Stimulated activated CD4-positive, alpha-beta T cell treated with anti-CD3 and anti-CD28 coated beads, TNF-alpha, amount 100 ng/mL, for 4 hours (primary cell): ENCODE results near the gene UGT3A2.

ENCODE experiments used
- DNase-seq, 3 experiments: peaks; one replicate each; pipeline ENCODE4 v3.0.0-alpha.2; 2020; ENCODE audit warnings: low read depth in 3 of 3

Gene UGT3A2

GRCh38 chr5:36066540-36067210 is at the start of gene UGT3A2:
Gene UGT3A2 (minus strand): TSS chr5:36066882. CDS start chr5:36066789, 93 bp downstream.
- no peak for DNase-seq

- DNase-seq, result no peak
Measured at GRCh38 chr5:36111238-36111637, 44.6 kb upstream of the UGT3A2 start.

- DNase-seq, result no peak
Measured at GRCh38 chr5:36108758-36109460, 42.2 kb upstream of the UGT3A2 start.

GRCh38 chr5:36105819-36106218 is 39.1 kb upstream of the UGT3A2 start:
- no peak for DNase-seq

DNA sequence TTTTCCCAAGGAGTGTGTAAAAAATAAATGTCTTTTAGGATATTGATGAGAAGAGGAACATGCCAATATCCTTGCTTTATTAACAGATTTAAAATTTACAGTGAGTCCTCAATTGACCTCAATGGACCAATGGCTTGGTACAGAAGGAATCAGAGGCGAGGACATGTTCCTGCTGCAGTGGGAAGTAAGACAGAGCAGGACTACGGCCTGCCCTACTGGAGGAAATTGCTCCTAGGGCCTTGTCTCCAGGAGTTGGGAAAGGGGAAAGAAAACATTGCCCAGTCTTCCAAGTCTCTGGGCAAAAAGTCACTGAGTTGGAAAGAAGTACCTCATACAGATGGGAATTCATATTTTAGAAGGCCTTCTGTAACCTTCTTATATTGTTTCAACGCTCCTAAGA is 33.1 kb upstream of the UGT3A2 start:
- no peak for DNase-seq

- DNase-seq, result no peak
Measured at GRCh38 chr5:36096486-36096885, 29.8 kb upstream of the UGT3A2 start.

DNA sequence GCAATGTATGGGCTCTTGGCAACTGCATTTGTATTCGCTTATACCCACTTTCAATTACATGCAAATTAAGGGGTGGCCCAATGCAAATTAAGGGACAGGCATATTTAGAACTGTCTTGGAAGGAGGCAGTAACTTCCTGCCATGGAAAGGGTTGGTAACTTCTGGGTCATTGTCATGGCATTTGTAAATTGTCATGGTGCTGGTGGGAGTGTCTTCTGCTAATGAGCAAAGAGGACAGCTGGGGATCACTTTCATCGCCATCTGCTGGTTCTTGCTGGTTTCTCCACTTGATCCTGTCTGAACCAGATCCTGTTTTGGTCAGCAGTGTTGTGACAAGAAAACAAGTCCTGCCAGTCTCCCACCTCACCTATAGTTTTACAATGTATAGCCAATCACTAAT is 23.3 kb upstream of the UGT3A2 start:
- no peak for DNase-seq

DNA sequence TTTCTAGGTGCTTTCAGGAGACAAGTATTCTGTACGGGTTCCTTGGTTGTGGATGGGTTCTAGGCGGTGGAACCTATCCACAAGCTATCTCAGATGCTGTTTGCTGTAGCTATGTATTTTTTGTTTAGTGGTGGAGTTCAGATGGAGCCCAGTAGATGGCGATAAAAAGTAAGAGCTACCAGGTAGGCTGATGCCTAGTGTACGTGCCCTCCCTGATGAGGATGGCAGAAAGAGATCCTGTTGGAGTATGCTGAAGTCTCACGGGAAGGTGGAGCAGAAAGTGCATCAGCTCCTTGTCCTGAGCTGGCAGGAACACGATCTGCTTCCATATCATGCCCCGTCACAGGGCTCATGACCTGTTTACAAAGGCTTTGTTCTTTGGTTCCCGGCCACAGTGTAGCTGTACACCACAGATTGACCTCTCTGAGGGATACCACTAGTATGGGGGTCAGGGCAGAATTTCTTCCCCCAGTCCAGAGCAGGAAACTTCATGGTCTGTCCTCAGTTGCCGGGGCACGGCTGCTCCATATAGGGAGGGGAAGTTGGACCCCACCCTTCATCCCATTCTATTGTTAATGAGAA is 12.6 kb upstream of the UGT3A2 start:
- no peak for DNase-seq

DNA sequence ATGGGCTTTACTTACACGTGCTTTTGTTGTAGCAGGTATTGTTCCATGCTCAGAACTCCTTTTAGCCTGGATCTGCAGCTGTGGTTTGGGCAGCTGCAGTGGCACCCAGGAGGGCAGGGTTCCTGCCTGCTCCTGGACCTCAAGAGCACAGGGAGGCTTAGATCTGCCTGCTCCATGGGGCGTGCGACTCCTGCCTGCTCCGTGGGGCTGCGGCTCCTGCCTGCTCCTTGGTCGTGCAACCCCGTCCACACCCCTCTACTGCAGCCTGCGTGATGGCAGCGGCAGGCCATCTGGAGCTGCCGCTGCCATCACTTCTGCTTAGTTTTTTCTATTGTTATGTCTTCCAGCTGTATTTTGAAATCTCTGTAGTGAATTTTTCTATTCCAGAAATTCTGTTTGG is 11.7 kb upstream of the UGT3A2 start:
- DNase-seq, result no peak

GRCh38 chr5:36073595-36074216 is 7.0 kb upstream of the UGT3A2 start:
- no peak for DNase-seq

DNA sequence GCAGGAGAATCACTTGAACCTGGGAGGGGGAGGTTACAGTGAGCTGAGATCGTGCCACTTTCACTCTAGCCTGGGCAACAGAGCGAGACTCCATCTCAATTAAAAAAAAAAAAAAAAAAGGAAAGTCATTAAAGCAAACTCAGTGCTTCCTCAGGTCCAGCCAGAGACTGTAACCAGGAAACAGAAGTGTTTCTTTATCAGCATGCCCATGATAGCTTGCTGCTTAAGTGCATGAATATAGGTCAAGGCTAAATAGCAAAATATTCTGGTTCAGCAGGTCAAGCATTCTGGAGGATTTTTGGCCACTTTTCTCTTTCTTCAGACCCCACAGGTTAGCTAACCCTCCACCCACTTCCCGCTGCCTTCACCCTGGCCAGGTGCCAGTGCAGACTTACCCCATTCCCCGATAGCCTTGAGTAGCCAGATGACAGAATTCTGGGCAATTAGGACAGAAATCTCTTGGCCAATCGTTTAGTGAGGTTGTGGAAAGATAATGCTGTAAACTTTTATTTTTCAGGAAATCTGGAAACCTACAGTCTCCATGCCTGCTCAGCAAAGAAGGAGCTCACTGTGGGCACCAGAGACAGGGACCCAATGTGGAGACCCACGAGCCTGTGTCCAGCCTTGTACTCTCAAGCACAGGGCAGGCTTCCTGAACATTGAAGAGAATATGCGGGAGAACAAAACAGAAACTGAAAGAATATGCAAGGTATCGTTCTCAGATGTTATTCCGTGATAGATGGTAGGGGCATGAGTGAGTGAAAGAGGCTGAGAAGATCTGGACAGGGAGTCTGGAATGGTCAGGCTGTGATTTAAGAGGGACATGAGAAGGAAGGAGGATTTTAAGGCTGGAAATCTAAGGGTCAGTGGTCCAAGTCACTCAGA is 4.2 kb upstream of the UGT3A2 start:
- no peak for DNase-seq

GRCh38 chr5:36068751-36069281 is 2.1 kb upstream of the UGT3A2 start:
- DNase-seq, result no peak

- DNase-seq, result no peak
Measured at GRCh38 chr5:36066001-36066539, 612 bp downstream of the UGT3A2 start.

- no peak for DNase-seq
Measured at GRCh38 chr5:36060420-36060887, 6.2 kb downstream of the UGT3A2 start.

DNA sequence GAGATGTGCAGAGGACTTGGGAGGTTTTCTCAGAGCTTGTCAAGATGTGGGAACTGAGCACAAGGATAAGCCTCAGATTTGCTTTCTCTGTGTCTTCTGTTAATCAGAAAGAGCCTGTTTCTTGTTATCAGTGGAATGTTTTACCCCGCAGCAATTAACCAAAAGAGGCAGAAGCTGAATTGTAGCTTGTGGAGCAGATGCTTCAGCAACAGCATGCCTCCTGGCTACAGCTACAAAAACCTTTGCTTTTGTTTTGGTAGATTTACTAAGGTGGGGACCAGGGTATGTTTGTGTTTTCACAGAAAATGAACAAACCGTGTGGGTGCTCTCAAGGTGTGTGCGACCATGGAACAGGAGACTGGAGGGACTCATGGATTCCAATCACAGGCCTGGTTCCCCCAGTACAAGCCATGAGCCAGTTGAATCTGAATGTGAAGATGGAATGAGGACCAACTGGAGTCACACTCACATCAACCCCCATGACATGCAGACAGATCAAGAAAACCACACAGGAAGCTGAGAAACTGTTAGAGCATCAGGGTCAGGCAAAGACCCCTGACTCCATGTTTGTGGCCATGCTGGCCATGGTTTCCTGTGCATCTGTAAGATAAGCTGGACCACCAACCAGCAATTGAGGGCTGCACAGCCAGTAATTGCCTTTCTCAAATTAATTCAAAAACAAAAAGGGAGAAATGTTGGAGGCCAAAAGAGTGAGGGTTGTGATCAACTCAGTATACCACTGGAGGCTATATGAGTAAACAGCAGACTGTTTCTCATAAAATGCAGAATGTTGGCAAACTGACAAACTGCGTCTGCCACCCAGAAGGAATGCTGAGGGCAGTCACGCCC is 6.9 kb downstream of the UGT3A2 start:
- no peak for DNase-seq

DNA sequence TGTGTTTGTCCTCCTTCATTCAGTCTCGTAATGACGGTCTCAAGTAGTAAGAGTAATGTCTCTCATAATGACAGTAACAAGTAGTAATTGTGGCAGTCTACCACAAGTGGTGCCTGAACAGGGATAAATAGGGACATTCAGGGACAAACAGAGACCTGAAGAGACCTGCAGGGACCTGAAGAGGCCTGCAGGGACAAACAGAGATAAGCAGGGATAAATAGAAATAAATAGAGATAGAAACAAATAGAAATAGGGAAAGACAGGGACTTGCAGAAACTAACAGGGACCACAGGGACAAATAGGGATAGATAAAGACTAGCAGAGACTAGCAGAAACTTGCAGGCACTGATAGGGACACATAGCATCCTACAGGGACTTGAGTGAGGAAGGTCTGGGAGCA is 7.9 kb downstream of the UGT3A2 start:
- no peak for DNase-seq

GRCh38 chr5:36057386-36057785 is 9.3 kb downstream of the UGT3A2 start:
- no peak for DNase-seq

GRCh38 chr5:36056422-36056821 is 10.3 kb downstream of the UGT3A2 start:
- DNase-seq, result no peak

DNA sequence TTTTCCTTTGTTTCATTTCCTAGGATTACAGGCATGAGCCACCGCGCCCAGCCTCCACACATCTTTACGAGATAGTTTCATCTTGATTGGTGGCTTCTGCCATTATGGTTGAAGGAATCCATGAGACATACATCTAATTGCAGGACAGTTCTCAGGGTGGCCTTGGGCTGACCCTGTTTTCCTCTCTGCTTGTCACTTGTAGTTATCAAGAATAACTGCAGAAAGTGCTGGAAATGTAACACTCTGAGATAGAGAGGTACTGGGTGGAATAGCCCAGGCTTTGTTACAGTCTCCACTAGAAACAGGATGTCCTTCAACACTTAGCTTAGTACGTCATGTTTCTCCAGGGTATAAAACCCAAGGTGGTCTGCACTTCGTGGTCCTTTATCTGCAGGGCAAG is 10.7 kb downstream of the UGT3A2 start:
- no peak for DNase-seq

DNA sequence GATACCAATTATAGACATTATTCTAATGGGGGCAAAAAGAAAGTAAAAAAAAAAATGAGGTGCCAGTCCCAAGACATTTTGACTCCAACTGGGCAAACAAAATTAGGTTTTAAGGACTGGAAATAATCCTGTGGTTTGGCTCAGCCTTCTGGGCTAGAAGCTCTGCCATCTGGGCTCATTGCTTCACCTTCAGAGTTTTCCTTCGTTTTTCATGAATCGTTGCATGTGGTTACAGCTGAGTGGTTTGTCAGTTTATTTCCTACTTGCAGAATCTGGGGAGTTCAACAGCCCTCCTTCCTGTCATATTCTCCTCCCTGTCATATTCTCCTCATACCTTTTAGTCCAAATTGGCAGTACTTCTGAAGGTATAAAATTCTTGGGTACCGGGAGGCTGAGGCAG is 12.0 kb downstream of the UGT3A2 start:
- DNase-seq, result no peak
